NOMO-1 treated with DMSO at 0.1 percent for 48 hours (cell line): Measurements from ENCODE around the gene LRRK2.

Experiments used
- DNase-seq: peaks from one replicate; lab custom pipeline; 2025; ENCODE audit not compliant: unreplicated experiment; lab: John Stamatoyannopoulos, UW

The LRRK2 gene

DNA sequence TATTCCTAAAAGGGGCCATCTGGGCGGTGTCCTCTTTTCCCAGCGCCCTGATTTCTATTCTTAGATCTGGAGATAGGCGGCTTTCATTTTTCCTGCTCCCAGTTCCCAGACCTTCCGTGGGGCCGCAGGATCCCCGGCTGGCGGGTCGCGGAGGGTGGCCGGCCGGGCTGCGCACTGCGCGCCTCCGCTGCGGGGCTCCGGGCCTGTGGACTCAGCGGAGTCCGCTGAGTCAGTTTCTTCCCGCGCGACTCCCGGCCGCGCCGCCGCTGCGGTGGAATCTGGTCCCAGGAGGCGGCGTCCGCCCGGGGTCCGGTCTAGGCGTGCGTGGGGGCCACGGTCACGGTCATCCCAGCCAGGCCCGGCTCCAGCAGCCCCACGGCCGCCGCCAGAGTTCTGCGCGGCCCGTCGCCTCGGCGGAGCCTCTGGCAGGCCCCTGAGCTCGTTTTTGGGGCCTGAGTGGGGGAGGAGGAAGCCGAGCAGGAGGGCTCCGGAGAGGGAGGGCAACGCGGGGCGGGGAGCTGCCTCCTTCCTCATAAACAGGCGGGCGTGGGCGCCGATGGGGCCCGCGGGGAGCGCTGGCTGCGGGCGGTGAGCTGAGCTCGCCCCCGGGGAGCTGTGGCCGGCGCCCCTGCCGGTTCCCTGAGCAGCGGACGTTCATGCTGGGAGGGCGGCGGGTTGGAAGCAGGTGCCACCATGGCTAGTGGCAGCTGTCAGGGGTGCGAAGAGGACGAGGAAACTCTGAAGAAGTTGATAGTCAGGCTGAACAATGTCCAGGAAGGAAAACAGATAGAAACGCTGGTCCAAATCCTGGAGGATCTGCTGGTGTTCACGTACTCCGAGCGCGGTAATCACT lies at the start of gene LRRK2:
Gene LRRK2, plus strand, starts transcription at position 559 of the 853 bp plus-strand sequence. Its CDS starts 135 bp downstream, at position 694.
- peak; percentile 92 for DNase-seq

DNA sequence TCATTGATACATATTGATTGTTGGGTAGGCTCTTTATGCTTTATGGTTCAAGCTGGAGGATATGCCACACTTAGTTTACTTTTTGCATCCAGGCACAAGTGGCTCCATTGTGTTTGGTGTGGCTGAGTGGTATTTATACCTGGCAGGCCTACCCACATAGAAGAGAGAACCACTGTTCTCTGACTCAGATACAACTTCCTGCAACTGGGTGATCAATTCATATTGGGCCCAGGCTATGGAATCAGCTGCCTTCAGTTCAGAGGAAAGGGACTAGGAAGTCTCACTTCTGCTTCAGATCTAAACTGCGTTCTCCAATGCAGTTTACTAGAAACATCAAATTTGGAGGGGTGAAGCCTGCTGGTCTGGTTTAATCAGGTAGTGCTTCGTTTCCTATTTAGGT lies 49.8 kb upstream of the LRRK2 start:
- peak; percentile 5 for DNase-seq

DNA sequence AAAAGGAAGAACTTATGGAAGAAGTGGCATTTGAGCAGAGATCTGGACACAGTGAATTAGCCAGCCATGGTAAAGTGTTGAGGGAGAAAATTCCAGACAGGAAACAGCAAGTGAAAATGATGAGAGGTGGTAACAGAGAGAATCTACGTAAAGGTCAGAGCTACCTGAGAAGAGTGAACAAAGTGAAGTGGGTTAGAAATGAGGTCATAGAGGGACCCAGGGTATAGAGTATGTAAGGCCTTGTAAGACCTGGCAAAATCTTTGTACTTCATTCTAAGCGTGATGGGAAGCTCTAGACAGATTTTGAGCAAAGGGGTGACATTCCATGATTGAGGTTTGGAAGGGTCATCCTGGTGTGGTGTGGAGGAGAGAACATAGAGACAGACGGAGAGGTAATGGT lies 49.3 kb upstream of the LRRK2 start:
- DNase-seq: no peak

DNA sequence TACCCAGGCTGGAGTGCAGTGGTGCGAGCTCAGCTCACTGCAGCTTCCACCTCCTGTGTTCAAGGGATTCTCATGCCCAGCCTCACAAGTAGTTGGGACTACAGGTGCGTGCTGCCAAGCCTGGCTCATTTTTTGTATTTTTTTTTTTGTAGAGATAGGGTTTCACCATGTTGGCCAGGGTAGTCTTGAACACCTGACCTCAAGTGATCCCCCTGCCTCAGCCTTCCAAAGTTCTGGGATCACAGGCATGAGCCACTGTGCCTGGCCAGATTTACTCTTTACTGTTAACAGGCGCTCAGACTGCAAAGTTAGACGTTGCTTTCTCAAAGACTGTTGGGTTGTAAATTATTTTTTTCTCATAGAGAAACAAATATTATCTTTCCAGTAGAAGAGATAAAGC lies 46.1 kb upstream of the LRRK2 start:
- DNase-seq: no peak

DNA sequence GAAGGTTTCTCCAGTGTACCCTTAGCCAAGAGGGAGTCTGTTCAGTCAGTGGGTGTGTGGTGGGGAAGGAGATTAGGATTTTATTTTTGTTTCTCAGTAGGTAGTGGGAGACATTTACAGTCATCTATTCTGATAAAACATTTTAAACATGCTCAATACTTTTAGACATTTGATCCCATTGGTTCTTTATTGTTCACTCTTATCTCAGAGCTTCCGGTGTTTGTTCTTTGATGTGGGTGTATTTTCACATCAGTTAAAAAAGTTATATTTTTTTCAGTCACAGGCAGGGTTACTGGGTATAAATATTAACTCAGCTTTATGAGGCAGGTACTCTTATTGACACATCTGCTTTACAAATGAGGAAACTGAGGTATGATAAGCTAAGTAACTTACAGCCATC lies 43.3 kb upstream of the LRRK2 start:
- DNase-seq: no peak

DNA sequence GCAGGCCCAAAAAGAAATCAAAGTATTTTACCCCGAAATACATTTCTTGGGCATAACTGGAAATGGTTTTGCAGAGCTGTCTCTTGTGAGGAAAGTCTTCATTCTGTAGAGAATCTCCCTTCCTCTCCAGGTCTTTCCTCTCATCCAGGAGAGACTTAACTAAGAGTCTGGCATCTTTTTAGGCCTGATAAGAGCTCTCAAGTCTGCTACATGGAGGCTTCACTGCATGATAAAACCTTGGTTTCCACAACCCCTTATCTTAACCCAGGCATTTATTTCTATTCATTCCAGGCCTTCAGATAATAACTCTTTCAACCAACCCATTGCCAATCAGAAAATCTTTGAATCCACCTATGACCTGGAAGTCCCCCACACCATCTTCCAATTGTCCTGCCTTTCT lies 41.1 kb upstream of the LRRK2 start:
- no peak for DNase-seq

DNA sequence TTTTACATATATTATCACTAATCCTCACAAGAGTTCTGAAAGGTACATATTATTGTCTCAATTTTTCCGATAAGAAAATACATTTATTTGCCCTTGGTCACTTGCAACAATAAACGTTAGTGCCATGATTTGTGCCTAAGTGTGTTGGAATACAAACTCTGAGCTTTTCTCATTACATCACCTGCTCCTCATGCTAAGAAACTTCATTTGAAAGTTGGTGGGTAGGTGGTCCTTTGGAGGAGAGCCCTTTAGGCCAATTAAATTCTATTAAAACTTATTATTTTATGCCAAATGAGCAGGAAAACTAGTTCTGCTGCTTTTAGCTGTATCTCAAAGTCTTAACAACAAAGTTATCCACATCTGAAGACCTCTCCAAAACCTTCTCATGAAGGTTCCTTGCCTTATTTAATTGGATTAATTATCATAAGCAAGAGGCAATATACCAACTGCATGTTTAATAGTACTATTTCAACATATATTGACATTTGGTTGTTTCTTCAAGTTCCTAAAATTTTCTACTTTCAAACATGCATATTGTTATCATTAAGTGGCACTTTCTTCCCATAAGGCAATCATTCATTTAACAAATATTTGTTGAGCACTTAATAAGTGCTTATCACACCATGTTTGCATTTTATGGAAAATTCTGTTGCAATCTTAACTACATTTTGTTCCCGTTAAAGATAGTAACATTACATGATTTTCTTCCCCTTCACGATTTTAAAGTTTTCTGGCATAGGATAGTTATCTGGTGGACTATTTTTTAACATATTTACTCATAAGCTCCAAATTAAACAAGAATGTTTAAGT lies 40.1 kb upstream of the LRRK2 start:
- DNase-seq: no peak

DNA sequence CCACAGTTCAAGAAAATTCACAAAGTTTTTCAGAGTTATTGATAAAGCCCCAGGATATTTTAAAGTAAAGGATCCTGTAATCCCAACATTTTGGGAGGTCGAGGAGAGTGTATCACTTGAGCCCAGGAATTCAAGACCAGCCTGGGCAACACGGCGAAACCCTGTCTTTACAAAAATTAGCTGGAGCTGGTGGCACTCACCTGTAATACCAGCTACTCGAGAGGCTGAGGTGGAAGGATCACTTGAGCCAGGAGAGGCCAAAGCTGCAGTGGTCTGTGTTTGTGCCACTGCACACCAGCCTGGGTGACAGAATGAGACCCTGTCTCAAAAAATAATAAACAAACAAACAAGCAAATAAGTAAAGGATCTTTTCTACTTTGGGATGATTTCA lies 39.5 kb upstream of the LRRK2 start:
- no peak for DNase-seq

DNA sequence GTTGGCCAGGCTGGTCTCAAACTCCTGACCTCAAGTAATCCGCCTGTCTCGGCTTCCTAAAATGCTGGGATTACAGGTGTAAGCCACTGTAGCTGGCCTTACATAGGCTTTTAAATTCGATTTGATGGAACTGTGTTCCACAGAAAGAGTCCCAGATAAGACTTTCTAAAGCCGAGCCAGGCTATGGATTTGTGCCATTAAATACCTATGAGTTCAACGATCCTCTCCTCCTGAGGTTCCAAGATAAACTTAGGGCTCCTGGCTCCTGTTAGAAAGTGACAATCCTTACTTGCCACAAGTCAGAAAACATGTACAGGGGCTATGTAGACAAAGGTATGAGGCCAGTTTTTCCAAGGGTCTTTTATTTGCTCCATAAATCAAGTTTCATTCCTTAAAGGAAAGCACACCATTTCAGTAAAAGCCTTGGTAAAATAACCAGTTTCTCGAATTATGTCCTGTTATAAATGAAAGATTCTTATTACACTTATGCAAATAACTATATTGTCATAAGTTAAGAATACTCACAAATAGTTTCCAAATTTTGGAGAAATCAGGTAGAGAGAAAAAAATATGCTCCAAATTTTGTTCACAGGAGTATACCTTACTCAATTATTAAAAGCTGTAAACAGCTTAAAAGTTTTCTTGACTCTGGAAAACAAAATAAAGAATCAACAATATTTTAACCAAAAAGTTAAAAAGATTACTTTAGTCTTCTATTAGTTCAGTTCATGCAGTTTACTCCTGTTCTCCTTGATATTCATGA lies 36.1 kb upstream of the LRRK2 start:
- DNase-seq: no peak

DNA sequence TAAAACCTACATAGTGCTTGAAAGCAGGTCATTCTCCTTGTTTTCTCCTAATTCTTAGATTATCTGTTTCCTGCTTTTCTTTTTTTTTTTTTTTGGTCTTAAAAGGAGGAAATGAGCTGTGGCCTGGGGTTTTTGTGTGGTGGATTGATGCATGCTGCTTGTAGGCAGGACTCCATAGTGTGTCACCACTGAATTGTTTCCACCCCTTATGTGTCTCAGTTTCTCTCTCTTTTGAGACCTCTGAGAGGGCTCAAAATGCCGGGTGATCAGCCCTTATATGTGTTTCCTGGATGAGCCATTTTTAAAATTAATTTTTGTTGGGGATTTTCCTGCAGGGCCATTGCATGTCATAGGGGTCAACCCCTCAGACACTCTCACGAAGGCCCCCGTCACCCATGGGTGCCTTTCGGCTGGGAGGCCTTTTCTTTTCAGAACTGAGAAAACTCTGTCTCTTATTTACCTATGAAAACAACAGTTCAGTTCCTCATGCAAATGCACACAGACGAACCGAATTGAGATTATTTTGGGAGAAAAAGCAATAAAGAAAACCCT lies 32.0 kb upstream of the LRRK2 start:
- peak; percentile 70 for DNase-seq

DNA sequence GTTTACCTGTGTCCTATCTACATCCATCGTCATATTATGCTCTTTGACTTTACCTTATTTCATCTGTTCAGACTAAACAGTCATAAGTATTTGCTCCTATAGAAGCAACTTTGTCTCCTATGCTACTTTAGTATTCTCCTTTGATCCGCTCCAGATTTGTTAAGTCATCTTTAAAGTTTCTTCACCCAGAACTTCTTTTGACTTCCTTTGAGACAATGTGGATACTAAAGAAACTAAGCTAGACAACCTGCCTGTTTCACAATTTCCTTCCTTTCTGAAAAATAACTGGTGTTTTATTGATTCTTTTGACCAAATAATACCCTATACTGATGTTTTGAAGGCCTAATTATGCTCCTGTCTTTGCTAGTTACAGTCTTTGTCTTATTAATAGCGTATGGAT lies 30.0 kb upstream of the LRRK2 start:
- DNase-seq: peak; percentile 84

DNA sequence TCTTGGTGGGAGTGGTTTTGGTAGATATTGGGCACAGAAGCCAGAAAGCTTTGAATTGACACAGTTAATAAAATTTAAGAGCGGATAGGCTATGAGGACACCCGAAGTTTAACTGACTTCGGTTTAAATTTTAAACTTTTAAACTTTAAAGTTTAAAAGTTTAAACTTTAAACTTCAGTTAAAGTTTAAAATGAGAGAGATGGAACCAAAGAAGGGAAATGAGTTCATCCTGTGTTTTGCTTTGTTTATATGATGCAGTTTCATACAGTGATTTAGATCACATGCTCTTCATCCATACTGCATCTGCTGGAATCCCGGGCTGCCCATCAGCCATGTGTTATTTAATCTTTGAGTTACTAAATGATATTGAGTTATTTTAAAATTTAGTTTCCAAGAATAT lies 27.2 kb upstream of the LRRK2 start:
- DNase-seq: no peak

DNA sequence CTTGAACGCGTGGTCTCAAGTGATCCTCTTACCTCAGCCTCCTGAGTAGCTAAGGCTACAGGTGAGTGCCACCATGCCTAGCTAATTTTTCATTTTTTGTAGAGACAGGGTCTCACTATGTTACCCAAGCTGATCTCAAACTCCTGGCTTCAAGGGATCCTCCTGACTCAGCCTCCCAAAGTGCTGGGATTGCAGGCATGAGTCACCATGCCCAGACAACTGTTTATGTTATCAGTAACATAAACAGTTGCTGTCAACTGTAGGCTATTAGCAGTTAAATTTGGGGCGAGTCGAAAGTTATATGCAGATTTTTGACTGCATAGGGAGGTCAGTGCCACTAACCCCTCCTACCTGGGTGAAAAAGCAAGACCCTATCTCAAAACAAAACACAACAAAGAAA lies 26.2 kb upstream of the LRRK2 start:
- no peak for DNase-seq

DNA sequence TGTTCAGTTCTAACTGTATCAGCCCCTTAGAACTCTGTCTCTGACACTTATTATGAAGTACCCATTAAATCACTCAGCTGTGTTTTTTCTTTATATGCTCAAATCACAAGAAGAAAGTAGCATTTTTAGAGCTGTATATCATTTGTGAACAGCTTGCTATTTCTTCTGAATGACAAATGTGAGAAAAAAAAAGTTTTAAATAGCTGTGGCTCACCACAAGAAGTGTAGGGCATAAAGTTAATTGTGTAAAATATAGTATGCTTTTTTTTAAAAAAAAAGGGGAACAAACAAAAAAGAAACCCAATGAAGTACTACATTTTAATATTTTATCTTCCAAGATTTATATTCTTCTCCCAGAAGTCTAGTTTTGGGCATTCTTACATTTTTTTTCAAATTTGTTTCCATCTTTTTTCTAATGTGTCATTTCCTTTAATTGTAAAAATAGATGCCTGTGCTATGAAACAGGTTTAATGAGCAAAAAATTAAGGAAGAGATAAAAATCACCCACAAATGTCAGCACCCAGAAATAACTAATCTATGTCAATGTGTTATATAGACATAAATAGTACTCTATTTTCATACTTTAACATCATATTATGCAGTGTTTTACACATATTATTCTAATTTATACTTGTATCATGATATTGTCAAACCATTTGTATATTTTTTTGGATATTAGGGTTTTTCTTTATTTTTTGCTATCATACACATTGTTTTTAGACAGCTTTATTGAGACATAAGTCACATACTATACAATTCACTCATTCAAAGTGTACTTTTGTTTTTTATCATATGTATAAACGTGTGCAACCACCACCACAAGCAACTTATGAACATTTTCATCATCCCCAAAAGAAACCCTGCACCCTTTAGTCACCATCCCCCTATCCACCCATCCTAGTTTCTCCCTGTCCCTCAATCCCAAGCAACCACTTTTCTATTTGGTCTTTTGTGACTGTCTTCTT lies 22.4 kb upstream of the LRRK2 start:
- DNase-seq: peak; percentile 89

DNA sequence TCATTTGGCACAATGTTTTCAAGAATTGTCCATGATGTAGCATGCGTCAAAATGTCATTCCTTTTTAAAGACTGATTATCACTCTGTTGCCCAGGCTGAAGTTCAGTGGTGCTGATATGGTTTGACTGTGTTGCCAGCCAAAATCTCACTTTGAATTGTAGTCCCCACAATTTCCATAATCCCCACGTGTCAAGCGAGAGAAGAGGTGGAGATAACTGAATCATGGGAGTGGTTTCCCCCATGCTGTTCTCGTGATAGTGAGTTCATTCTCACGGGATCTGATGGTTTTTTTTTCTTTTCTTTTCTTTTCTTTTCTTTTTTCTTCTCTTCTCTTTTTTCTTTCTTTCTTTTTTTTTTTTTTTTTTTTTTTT lies 21.8 kb upstream of the LRRK2 start:
- no peak for DNase-seq

DNA sequence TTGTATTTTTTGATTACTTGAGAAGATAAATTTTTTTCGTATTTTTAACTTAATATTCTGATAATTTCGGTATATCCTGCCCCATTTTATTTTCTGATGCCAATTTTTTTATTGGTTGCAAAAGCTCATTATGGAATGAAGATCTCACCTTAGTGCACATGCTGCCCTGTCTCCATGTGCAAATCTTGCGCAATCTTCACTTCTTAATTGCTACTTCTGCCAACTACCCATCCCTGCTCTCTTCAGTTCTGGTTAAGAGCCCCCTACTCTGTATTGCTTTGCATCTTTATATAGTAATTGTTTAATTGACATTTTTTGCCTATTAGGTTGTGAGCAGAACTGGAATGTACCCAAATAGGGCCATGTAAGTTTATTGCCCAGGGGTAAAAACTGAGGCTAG lies 20.5 kb upstream of the LRRK2 start:
- DNase-seq: no peak

DNA sequence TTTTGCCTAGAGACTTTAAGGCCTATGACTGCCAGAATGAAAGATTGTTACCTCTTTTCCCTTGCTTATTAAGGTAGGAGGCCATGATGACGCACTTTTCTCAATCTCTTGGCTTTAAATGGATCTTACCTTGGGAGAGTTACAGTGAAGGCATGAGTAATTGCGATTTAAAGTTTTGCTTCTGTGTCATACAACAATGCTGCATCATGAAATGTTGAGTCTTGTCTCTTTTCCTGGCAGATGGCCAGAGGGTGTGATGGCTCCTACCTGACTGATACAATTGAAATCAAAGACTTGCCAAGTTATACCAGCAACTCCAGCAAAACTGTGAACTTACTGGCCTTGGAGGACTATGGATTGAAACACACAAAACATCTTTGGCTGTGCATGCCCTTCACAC lies 17.2 kb upstream of the LRRK2 start:
- DNase-seq: no peak

DNA sequence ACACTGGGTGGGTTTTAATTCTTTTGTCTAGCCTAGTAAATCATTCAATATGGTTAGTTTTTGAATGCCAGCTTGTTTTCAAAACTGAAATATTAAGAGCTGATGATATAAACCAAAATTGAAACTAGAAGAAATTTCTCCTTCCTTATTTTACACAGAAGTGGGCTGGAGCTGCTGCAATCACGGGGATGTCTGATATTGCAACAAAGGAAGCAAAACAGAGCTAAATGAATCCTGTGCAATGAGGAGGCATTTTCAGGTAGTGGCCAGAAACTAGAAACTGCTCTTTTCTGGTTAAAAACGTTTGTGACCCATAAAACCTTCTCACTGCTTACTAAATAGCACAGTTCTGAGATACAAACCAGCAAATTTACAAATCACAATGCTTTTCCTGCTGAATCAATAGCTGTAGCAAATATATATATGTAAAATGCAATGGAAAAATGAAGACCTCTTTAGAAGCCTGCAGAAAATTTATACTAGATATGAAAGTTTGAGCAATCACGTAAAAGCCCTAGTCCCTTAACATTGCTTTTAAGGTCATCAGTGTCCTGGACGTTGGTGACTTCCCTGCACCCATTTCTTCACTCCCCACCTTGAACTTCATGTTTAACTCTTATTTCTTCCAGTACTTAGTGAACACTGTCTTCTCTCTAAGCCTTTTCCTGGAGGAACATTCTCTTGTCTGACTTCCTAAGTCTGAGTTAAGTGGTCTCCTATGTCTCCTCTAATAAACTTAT lies 15.9 kb upstream of the LRRK2 start:
- peak; percentile 97 for DNase-seq

DNA sequence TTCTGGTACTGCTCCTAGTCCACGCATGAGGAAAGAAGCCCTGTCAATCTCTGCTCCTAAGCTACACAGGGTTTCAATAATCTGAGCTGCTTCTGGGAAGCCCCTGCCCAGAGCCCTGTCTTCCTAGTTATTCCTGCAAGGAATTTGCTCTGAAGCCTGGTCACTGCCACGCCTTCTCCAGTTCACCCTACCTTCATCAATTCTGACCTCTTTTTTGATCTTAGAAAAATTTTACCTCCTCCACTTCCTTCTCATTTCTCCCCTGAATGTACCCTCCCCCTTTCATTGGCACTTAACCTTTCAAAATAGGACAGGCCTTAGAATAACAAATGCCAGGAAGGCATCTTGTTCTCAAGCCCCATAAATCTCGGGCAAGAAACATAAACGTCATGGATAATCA lies 14.9 kb upstream of the LRRK2 start:
- no peak for DNase-seq
